ENCODE data around the gene NOD1.

Gene NOD1

DNA sequence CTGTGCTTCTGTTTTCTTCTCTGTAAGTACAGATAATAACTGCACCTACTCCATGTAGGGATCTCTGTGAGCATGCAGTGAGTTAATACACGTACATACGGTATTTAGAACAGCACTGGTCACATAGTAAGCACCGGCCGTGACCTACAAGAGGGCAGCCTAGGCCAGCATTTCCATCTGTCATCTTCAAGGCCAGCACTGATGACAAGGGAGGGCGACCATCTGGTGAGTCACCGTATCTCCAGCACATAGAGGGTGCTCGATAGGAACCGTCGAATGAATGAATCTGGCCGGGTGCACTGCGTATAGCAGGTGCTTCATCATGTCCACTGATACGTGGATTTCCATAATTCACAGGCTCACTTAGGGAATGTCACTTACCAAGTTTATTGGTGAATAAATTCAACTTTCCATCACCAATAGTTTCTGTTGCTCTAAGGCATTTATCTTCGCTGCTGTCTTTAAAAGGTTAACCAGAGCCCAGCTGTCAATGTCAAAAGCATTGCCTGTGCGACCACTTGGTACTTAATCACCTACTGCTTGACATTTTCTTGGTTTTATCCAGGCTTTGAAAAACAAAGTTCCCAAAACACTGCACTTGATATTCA is 8.3 kb downstream of the NOD1 start:
- no peak for DNase-seq

DNA sequence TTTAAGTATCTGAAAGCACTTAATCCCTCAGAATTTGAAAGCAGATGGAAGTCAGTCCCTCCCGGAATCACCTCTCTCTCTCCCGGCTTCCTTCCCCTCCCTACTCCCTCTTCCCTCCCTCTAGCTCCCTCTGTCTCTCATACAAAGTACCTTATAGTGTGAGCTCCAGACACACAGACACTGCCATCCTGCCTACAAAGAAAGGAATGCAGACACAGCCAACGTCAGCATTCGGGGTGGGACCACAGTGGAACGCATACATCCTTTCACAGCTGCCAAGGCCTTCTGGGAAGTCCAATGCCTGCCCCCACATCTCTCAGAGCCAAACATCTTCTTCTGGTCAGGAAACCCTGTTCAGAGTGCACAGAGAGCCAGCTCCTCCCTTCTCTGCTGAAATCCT is 9.3 kb downstream of the NOD1 start:
- peak; percentile 40 for DNase-seq

DNA sequence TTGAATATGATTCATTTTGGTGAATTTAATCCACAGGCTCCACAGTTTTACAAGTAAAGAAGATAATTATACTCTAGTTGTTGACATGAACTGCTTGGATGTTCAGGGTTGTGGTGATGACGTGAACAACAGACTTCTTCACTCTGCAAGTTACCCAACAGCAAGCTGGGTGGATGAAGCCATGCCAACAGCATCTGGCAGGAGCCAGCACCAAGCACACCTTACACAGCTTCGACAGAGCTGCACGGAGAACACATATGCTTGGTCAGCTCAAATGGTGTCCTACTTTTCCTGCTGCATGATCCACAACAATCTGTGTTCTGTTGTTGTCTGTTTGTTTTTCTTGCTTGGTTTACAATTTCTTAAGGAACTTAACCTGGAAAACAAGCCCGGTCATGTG is 9.8 kb downstream of the NOD1 start:
- no peak for DNase-seq

DNA sequence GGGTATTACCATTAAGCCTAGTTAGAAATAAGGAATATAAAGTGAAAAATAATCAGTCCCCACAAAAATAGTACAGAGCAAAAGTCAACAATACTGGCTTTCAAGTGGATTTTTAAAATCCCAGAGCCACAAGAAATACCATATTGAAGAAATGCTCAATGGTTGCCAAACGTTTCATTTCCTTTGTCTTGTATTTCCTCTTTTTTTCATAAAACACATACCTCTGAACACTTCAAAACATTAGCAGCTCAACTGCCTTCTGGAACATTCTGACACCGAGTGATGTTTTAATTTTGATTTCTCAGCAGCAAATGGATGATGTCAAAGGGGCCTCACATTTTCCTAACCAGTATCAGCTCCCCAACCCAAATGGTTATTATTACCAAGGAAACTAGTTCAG is 10.5 kb downstream of the NOD1 start:
- no peak for DNase-seq

DNA sequence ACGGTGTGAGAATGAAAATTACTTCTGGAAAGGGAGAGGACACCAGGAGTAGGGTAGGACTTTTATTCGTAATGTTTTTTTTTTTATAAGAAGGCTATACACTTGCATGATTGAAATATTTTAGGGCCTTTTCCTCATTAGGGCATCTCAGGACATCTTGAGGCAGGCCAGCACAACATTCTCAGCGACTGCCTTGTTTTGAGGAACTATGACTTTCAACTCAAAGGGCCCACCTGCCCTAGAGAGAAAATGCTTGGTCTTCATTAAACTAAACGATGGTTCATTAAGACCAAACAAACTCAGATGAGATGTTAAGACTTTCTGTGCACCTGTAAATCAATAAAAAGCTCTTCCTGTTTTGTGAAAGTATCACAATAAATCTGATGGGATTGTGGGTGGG is 11.3 kb downstream of the NOD1 start:
- no peak for DNase-seq

DNA sequence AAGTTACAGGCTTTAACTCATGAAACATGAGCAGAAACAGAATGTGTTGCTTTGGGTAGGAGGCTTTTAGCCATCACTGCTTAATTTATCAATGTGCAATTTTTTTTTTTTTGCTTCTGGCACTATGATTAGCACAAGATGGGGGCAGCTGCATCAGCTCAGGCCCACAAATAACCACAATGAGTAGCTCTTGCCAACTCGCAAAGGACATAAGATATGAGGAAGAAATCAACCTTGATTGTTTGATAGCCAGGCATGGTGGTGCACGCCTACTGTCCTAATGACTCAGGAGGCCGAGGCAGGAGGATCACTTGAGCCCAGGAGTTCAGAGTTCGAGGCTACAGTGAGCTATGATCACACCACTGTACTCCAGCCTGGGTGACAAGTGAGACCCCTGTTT is 12.3 kb downstream of the NOD1 start:
- no peak for DNase-seq

DNA sequence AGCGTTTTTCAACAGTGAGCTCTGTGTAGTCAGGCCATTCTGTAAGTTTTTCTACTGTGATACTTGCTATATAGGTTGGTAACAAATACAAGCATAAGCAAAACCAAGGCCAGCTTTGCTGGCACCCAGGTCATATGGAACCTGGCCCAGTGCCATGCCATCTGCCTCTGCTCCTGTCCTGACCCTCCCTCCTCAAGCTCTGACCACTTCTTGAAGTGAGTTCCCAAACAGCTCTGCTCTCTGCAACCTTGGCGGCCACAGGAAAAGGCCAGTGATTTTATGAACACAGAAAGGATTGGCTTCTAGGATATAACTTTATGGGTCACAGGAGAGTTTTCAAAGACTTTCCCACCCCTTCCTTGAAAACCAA is 12.8 kb downstream of the NOD1 start:
- no peak for DNase-seq

DNA sequence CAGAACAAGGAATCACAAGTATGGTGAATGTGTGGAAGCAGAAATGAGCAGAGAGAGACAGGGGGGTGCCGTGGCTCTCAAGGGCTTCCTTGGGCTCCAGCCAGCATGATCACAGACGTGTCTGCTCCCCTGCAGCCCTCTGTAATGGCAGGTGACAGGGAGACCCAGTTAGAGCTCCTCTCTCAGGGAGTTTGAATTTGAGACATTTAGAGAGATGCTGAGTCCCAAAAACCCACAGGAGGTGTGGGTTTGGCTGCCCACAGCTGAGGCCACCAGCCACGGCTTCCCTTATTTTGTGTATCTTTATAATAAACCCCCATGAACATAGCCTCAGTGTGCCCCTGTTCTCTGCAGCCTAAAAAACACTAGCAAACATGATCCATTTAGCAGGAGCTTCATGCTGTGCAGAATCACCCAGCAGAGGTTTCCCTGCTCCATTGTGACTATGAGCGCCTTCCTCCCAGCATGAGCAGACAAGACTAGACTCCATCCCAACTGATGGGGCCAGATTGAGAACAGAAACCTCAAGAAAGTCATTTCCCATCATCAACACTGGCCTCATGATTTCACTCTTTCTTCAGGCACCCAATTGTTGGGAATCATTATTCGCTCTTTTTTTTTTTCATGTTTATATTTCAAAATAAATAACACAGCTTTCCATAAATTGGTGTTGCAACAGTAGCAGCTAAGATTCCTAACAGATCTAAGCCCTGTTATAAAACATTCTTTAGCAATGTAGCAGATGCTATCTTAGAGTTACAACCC is 13.4 kb downstream of the NOD1 start:
- no peak for DNase-seq

DNA sequence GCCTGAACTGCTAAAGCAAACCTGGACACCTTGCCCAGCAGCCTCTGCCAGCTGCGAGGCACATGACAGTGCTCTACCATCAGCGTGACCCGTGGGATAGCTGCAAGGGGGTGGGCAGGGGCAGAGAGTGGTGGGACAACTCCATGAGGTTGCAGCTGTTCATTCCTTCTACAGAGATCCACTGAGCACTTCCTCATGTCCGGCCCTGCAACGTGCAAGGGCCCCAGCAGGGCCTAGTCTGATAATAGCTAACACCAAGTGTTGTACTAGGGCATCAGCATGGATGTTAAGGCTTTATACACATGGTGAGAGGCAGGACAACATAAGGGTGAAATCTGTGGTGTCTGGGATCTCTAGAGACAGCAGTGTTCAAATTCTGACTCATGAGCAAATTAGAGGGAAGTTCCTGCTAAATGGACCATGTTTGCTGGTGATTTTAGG is 14.3 kb downstream of the NOD1 start:
- DNase-seq, result no peak

DNA sequence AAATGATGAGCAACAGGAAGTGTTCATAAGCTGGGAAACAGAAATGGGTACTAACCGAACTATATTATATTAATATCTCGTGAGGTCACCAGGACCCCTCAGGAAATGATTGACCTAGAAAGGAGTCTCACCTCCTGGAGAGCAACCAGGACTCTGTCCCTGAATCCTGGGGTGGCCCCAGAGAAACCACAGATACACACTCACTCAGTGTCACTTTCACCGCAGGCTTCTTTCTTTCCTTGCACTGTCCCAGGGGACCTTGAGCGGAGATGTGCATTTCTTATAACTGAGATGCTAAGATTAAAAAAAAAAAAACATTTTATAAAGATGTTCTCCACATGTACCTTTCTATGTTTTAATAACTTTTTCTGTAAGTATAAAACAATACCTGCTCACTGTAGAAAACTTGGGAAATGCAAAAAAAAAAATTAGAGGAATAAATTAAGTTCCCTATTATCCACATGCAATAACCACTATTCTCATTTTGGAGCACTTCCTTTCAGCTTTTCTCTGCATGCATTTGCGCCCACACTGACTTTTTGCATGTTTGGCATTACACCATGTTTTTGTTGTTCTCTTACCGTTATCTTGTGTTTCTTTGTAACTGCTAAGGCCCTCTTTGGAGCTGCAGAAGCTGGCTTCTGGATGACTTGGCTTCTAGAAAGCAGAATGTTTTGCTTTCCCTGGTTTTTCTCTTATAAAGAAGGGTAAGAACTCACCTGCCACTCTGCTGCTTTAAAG is 15.0 kb downstream of the NOD1 start:
- DNase-seq, result no peak

DNA sequence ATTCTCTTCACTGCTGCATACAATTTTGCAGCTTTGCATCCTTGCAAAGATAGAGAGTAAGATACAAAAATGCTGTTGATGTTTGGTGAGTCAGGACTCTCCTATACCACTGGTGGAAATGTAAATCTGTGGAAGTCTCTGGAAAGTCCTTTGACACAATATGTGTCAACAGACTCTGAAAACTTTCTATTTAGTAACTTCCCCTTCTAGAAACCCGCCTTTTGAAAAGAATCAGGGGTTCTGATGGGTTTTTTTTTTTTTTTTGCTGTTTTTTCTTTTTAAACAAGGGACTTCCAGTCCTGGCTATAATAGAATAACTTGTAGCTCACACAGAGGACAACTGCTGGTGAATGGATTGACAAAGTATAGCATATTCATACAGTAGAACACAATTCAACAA is 16.4 kb downstream of the NOD1 start:
- DNase-seq, result no peak

DNA sequence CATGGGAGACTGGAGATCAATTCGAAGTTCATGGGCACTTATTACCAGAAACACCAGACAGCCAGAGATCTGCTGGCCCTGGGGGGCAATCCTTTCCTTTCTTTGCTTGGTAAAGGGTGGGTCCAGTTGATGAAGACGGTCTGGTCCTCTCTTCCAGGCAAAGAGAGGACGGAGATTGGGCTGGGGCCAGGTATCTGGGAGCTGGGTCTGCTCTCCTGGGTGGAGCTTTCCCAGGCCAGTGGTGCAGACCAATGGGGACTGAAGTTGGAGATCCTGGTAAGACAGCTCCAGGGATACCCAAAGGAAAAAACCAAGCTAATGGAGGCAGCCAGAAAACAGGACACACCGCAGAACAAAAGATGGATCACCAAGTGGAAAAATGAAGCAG is 18.3 kb downstream of the NOD1 start:
- no peak for DNase-seq

DNA sequence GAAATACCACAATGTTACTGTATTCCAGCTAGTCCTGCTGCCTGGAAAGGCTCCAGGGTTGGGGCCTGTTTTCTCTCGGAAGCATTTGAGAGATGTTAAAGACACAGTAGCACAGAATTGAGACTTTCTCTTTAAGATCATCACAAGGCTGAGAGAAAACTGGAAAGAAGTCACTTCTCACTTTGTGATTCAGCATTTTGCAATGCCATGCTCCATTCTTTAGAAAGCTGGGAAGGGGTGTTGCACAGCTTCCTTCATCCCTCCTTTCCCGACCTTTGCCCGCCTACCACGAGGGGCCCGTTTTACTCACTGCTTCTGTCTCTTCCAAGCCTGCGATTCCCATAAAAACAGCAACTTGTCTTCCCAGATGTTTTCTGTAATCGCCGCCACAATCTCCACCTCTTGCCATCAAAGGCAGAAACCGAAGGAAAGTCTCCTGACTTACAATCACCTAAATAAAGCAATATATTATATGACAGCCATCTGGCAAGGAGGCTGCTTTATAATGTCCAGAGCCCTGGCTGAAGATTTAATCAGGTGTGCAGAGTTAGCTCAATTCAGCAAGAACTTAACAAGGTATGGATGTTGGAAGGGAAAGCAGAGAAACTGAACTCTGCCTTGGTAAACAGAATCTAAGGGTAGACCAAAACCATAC is 18.9 kb downstream of the NOD1 start:
- DNase-seq, result no peak

DNA sequence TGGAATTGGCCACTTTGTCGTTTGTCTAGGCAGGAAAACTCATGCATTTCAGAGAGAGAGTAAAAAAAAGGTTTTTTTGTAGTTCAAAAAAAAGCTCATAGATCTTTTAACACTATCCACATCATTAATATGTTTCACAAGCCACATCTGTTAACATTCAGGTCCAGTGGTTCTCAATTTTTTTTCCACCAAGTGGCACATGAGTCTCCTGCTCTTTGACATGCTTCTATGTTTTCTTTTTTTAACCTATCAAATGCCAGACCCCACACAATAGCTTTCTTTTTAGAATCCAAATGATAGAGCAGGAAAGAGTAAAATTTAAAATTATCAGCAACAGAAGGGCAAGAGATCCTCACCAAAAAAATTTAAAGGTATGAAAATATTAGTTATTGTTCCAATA is 20.3 kb downstream of the NOD1 start:
- no peak for DNase-seq

DNA sequence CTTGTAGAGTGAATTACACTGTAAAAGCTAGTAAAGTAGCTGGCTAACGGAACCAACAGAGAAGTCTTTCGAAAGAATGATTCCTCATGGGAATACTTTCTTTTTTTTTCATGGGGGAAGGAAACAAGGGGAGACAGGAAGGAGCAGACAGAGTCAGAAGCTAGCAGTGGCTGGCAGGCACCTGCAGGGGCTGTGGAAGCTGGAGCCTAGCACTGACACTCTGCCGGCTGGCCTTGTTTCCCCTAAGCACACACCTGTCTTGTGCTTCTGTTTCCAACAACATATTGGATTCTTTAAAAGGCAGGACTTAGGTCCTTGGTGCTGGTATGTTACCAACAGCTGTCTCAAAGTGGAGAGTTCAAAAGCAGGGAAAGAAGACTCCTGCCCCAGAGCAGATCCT is 24.7 kb downstream of the NOD1 start:
- DNase-seq, result no peak

DNA sequence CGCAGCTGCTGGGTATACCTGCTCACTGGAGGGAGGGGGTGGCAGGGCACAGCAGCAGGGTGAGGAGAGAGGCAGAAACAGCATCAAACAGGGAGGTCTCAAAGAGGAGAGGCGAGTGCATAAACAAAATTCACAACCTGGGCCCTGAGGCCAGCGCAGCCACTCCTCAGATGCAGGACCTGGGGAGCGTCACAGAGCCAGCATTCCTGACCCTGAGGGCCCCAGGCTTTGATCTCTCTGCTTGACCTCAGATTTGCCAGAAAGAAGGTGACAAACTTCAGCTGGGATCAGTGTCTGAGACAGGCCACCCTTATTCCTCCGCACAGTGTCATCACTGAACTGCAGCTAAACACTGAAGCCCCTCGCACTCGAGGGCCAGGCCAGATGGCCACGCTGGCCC is 25.6 kb downstream of the NOD1 start:
- DNase-seq, result no peak

DNA sequence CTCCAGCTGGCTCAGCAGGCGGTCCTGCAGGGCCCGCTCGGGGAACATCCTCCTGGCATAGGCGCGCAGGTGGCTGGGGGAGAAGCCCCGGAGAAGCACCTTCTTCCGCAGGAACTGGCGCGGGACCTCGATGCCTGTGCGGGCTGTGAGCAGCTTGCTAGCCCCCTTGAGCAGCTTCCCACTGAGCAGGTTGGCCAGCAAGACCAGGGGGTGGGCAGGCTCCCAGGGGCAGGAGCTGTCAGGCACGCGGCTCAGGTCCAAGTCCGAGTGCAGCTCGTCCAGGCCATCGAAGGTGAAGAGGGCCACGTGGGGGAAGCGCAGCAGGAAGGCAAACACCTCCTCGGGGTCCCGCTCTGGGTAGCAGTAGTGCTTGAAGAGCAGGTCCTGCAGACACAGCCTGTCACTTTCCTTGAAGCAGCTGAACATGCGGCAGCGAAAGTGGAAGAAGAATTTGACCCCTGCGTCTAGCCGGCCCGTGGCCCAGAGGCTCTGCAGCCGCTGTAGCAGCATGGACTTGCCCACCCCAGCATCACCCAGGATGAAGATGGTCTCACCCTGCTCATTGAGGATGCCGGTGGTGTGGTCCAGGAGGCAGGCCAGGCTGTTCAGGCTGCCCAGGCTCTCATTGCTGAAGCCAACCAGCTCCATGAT is 26.2 kb downstream of the NOD1 start:
- no peak for DNase-seq

DNA sequence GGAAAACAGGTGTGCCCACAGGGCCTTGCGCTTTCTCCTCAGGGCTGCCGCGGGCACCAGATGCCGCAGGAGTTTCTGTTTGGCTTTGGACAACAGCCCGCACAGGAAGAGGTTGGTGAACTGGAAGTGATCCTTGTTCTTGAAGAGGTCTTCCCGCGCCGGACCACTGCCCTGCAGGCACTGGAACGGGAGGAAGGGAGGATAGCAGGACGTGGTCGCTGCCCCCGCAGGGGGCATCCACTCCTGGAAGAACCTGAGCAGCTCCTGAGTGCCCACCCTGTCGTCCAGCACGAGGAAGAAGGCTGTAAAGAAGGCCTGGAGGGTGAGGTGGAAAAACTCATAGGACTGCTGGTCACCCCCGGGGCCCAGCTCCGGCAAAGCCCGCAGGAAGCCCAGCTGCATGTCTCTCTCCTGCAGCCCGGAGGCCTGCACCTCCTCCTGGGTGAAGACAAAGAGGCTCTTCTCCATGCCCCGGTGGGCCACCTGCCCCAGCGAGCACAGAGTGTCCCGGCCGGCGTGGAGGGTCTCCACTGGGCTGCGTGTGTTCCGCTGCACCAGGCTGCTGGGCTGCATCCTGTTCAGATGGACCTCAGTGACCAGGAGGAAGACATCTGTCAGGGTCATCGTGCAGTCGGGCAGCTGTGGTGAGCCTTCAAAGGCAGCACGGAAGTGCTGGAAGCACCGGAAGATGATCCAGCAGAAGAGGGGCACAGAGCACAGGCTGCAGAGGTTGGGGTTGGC is 26.9 kb downstream of the NOD1 start:
- DNase-seq, result no peak

DNA sequence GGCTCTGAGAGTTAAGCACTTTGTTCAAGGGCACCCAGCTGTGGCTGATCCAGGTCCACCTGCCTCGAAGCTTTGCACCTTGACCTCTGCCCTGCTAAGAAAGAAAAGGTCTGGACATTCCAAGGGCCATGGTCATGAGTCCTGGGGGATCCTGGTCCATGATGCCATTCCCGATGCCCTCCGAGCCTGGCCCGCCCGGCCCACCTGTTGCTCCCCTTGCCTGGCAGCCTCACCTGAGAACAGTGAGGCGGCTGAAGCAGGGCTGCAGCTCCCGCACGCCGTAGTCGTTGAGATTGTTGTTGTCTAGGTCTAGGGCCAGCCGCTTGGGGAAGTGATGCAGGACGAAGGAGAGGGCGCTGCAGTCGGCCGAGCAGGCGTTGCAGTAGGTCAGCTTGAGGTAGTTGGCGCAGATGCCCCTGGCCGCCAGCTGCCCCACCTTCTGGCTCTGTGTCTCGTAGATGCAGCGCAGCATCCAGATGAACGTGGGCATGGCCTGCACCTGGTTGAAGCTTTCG is 27.5 kb downstream of the NOD1 start:
- no peak for DNase-seq

DNA sequence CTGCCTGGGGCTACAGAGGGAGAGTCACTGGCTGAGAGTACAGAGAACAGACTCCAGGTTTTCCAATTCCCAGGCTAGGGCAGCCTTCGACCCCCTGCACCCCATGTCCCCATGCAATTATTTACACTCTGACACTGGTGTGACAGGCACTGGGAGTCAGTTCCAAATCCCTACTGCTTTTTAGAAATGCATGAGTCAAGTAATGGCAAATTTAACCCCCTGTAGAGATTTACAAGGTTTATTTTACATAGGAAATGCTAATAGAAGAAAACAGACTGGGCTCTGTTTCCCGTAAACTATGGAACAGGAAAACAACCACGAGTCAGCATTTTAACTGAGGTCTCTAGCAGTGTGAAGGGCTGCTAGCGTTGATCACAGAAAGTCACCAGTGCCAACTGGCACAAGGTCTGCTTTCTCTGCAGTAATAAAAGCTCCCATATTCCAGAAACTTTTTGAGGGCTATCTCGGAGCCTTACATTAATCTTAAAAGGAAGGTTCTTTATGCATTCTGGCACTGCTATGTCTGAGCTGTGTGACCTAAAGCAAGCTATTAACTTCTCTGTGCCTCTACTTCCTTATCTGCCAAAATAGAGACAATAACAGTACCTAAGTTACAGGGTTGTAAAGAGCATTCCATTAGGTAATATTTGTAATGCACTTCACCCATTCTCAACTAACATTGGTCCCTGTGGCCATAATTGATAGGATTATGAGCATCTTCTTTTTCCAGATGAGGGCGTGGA is 28.2 kb downstream of the NOD1 start:
- no peak for DNase-seq

DNA sequence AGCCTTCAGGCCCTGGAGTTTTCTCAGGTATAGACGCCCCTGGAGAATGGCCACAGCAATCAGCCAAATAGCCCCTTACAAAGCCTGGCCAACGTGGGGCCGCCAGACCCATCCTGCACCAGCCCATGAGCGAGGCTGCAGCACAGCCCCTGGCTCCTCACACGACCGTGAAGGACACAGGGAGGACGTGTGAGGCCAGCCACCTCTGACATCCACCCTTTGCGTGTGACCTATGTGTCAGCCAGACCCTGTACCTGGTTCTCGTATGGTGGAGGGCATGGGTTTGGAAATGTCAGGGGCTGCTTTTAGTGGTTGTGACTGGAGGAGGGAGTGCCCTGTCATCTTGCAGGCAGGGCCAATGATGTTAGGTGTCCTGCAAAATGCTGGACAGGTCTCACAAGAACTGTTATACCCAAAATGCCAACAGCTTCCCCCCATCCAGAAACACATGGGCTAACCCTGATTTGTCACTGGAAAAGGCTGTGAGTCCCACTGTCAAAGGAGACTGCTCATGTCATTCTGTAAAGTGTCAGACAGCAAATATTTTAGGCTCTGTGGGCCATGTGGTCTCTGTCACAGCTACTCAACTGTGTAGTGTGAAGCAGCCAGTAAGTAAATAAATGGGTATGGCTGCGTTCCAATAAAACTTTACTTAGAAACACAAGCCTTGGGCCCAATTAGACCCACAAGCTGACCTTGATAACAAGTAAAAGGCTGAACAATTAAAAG is 30.0 kb downstream of the NOD1 start:
- no peak for DNase-seq

Measured in NCI-H1694 (cell line).